MM.1S (cell line): ENCODE data around the gene BOC.

Source experiments
- CTCF ChIP-seq: fragments of 300-600 bp; sonication (generic); IDR thresholded peaks from 2 replicates; pipeline ENCODE4 v1.5.1; 2016; ENCODE audit warnings: antibody characterized with exemption, low read length, mixed read lengths
- EZH2 ChIP-seq: fragments of 300-600 bp; sonication (generic); optimal IDR thresholded peaks from 2 replicates; pipeline ENCODE3; 2017; ENCODE audit warnings: low read depth, mild to moderate bottlenecking, antibody characterized with exemption, low read length, mixed read lengths
- EZH2phosphoT487 ChIP-seq: fragments of 300-600 bp; sonication (generic); IDR thresholded peaks from 2 replicates; pipeline ENCODE4 v1.6.1; 2018; ENCODE audit warnings: antibody characterized with exemption, low read length

GRCh38 chr3:113233497-113233896, 22.1 kb downstream of the BOC start:
- TF ChIP-seq CTCF: no peak
- no peak for TF ChIP-seq EZH2
- no peak for TF ChIP-seq EZH2phosphoT487
